Spleen (tissue), 7 donors: ENCODE measurements around the gene USPL1.

ENCODE experiments used
- CTCF ChIP-seq, 11 experiments: fragments of 200-600 bp in 7 of 11; fragments of 450-650 bp in 4 of 11; sonication (generic) in 4 of 11; IDR thresholded peaks in 8 of 11; conservative IDR thresholded peaks in 3 of 11; 1 replicate in 7 of 11; 2 replicates in 4 of 11; pipeline versions ENCODE4 v1.4.0 to v1.8.0; 2016 to 2021; ENCODE audit warnings: antibody characterized with exemption in 11 of 11, inconsistent platforms in 4 of 11, mild to moderate bottlenecking in 1 of 11
- POLR2A ChIP-seq, 3 donors: fragments of 450-650 bp; IDR thresholded peaks; one replicate each; pipeline ENCODE4 v1.5.1; 2017; ENCODE audit warnings: antibody characterized with exemption in 3 of 3, mild to moderate bottlenecking in 1 of 3
- donor health status: DM: no; HTN: no; CAD: no; lungs with moderate emphysema.
- donor health status: DM: no; HTN: no; CAD: no.
- donor health status: DM: no; HTN: no; CAD: no.

GRCh38 chr13:30690282-30691188, 72.8 kb downstream of the USPL1 start:
- TF ChIP-seq CTCF (IDR thresholded peaks at IDR 0.05 in 8 of 11, conservative IDR thresholded peaks at IDR 0.05 in 3 of 11) (no peak), POLR2A (IDR thresholded peaks at IDR 0.05) (no peak)
